ENCODE results near the gene OLFML3. TPM values are rescaled to one million over a fixed set of nuclear protein-coding genes. Genes with fewer than 3 reads are reported as not detected.

OLFML3 gene
- total RNA-seq, 1 donor from 2014 or later, result 26.4 TPM

DNA sequence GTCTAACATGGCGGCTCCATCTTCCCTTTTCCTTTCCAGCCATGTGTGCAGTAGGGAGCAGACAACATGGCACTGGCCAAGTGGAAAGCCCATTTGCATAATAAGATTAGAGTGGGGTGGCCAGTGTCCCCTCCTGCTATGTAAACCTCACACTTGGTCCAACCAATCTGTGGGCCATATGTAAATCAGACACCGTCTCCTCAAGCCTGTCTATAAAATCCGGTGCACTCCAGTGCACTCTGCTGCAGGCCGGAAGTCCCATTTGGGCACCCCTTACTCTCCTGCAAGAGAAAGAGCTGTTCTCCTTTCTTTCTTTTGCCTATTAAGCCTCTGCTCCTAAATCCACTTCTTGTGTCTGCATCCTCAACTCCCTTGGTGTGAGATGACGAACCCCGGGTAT is 44.1 kb downstream of the OLFML3 start:
- Histone ChIP-seq H3K4me3 (no peak overlapping the region), H3K9me3 (no peaks in the 10 kb centered on the region), H3K27ac (no peak overlapping the region), H3K27me3 (no peaks in the 10 kb centered on the region), H3K4me1 (no peaks in the 10 kb centered on the region), H3K36me3 (no peaks in the 10 kb centered on the region)
- no peak for DNase-seq (ENCODE audit: low spot score in 2 of 2)
- intact Hi-C loops (cut with DNase I), result no loop called here
- TF ChIP-seq, protein P1, sequence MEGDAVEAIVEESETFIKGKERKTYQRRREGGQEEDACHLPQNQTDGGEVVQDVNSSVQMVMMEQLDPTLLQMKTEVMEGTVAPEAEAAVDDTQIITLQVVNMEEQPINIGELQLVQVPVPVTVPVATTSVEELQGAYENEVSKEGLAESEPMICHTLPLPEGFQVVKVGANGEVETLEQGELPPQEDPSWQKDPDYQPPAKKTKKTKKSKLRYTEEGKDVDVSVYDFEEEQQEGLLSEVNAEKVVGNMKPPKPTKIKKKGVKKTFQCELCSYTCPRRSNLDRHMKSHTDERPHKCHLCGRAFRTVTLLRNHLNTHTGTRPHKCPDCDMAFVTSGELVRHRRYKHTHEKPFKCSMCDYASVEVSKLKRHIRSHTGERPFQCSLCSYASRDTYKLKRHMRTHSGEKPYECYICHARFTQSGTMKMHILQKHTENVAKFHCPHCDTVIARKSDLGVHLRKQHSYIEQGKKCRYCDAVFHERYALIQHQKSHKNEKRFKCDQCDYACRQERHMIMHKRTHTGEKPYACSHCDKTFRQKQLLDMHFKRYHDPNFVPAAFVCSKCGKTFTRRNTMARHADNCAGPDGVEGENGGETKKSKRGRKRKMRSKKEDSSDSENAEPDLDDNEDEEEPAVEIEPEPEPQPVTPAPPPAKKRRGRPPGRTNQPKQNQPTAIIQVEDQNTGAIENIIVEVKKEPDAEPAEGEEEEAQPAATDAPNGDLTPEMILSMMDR (IDR thresholded peaks at IDR 0.05), result no peak

DNA sequence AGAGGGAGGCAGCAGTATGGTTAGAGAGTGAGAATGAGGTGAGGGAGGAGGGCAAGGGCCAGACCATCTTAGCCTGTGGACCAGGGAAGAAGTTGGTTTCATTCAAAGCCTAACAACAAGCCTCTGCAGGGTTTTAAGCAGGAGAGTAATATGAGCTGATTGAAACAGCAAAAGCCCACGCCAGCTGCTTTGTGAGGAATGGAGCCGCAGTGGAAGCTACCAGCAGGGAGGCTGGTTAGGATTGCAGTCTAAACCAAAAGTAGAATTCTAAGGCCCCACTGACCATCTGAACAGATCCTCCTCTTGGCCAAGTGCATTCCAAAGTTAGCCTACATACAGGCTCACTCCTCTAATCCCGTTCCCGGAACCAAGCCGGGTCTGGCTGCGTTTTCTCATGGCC is 44.8 kb downstream of the OLFML3 start:
- no peaks in the 10 kb centered on the region for H3K4me1 ChIP-seq
- no peaks in the 10 kb centered on the region for H3K9me3 ChIP-seq
- TF ChIP-seq, protein P1 (IDR thresholded peaks at IDR 0.05), result no peak
- H3K27me3 ChIP-seq, result no peaks in the 10 kb centered on the region
- intact Hi-C loops (cut with DNase I), result no loop called here
- H3K36me3 ChIP-seq, result no peaks in the 10 kb centered on the region
- H3K27ac ChIP-seq, result no peak overlapping the region
- no peak overlapping the region for H3K4me3 ChIP-seq
- no peak for DNase-seq (ENCODE audit: low spot score in 2 of 2)

DNA sequence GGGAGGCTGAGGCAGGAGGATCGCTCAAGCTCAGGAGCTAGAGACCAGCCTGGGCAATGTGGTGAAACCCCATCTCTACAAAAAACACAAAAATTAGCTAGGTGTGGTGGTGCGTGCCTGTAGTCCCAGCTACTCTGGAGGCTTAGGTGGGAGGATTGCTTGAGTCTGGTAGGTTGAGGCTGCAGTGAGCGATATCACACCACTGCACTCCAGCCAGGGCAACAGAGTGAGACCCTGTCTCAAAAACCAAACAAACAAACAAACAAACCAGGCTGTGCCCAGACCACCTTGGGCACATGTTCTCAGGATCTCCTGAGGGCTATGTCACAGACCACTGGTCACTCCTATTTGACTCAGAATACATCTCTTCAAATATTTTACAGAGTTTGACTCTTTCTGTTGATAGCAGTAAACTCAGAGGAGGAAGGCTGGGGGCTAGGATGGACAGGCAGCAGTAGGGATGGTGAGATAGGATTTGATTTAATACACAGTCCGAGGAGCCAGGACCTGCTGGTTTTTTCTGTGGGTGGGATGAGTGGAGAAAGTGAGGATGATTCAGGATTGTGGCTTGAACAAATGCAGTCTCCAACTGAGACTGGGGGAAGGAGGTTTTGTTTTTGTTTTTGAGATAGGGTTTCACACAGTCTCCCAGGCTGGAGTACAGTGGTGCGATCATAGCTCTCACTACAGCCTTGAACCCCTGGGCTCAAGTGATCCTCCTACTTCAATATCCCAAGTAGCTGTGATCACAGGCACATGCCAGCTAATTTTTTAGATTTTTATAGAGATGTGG is 46.5 kb downstream of the OLFML3 start:
- DNase-seq (ENCODE audit: low spot score in 2 of 2), result no peak
- TF ChIP-seq, protein P1 (IDR thresholded peaks at IDR 0.05), result no peak
- Histone ChIP-seq H3K27ac (no peak overlapping the region), H3K4me1 (no peaks in the 10 kb centered on the region), H3K36me3 (no peaks in the 10 kb centered on the region), H3K27me3 (no peaks in the 10 kb centered on the region), H3K4me3 (no peak overlapping the region), H3K9me3 (no peaks in the 10 kb centered on the region)
- intact Hi-C loops (cut with DNase I), result no loop called here

DNA sequence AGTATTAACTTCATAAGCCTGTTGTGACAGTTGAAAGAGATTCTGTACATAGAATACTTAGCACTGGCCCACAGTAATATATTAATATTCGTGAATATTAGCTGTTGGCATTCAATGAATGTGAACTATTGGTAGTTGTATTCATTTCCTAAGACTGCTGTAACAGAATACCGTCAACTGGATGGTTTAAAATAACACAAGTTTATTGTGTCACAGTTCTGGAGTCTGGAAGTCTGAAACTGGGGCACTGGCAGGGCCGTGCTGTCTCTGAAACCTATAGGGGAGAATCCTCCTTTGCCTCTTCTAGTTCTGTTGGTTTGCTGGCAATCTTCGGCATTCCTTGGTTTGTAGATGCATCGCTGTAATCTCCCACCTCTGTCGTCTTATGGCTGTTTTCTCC is 47.5 kb downstream of the OLFML3 start:
- H3K9me3 ChIP-seq, result no peaks in the 10 kb centered on the region
- DNase-seq (ENCODE audit: low spot score in 2 of 2), result no peak
- no peaks in the 10 kb centered on the region for H3K4me1 ChIP-seq
- no peak overlapping the region for H3K4me3 ChIP-seq
- H3K36me3 ChIP-seq, result no peaks in the 10 kb centered on the region
- intact Hi-C loops (cut with DNase I), result no loop called here
- TF ChIP-seq, protein P1 (IDR thresholded peaks at IDR 0.05), result no peak
- no peak overlapping the region for H3K27ac ChIP-seq
- no peaks in the 10 kb centered on the region for H3K27me3 ChIP-seq

Other genes starting within 250 kb of the OLFML3 start
- 38.6 TPM for gene PHTF1, start 220.0 kb upstream of the OLFML3 start, total RNA-seq
- gene RSBN1, start 167.0 kb upstream of the OLFML3 start, total RNA-seq, result 22.7 TPM
- 2.3 TPM for gene PTPN22, start 107.8 kb upstream of the OLFML3 start, total RNA-seq
- not detected for gene BCL2L15, start 91.9 kb upstream of the OLFML3 start, total RNA-seq
- gene AP4B1, start 74.7 kb upstream of the OLFML3 start, total RNA-seq, result 3.2 TPM
- 1.9 TPM for gene DCLRE1B, start 74.1 kb upstream of the OLFML3 start, total RNA-seq
- gene HIPK1, start 50.1 kb upstream of the OLFML3 start, total RNA-seq, result 41.7 TPM
- gene SYT6, start 174.4 kb downstream of the OLFML3 start, total RNA-seq, result not detected